Hepatocyte (in vitro differentiated cells): ENCODE measurements around the gene WNT3A.

Source experiments
- CTCF ChIP-seq: fragments of 200-600 bp; sonication (generic); IDR thresholded peaks from 2 replicates; pipeline ENCODE4 v1.5.1; 2016; ENCODE audit warnings: antibody characterized with exemption, mild to moderate bottlenecking; ENCODE audit not compliant: poor library complexity
- EZH2 ChIP-seq: fragments of 200-600 bp; sonication (generic); IDR thresholded peaks from 2 replicates; pipeline ENCODE4 v1.6.1; 2016; ENCODE audit warnings: antibody characterized with exemption, mild to moderate bottlenecking, borderline replicate concordance
- EZH2phosphoT487 ChIP-seq: fragments of 200-600 bp; sonication (generic); IDR thresholded peaks from one replicate; pipeline ENCODE4 v1.6.1; 2018; ENCODE audit warnings: antibody characterized with exemption, mild to moderate bottlenecking, low read depth, moderate library complexity; ENCODE audit not compliant: unreplicated experiment, severe bottlenecking

DNA sequence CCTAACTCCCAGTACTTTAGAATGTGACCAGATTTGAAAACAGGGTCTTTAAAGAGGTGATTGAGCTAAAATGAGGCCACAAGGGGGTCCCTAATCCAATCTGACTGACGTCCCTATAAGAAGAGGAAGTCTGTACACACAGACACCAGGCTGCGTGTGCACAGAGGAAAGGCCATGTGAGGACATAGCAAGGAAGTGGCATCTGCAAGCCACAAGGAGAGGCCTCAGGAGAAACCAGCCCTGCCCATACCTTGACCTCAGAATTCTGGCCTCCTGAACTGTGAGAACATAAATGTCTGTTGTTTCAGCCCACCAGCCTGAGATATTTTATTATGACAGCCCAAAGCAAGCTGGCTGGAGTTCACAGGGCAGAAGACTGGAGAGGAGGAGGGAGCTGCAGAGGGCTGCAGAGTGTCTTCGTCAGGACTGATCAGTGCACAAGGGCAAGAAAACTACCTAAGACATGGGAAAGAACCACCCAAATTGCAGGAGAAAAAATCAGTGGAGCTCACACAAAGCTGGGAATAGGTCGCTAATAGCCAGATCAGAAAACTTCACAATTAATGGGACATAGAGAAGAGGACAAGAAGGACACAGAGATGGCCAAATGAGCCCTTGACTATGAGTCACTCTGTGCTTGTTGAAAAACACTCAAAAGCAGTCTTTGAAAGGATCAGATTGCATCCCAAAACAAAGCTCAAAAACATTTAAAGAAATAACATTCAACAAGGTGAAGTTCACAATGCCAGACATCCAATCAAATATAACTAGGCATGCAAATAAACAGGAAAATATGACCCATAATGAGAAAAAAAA, 44.9 kb upstream of the WNT3A start:
- TF ChIP-seq CTCF (no peak), EZH2 (no peak), EZH2phosphoT487 (no peak)
